HG03066 (cell line): ENCODE data around the gene AKT2.
"Not testable (repeated sequence)": the region's sequence is repeated elsewhere in the genome, so short reads cannot be mapped to it uniquely, and the experiment has no call there.

ENCODE experiments used
- ATAC-seq: cut with Tn5 transposase; IDR thresholded peaks from one replicate; pipeline ENCODE4 v1.9.1; 2021; ENCODE audit warnings: low read depth; ENCODE audit not compliant: unreplicated experiment

The AKT2 gene

DNA sequence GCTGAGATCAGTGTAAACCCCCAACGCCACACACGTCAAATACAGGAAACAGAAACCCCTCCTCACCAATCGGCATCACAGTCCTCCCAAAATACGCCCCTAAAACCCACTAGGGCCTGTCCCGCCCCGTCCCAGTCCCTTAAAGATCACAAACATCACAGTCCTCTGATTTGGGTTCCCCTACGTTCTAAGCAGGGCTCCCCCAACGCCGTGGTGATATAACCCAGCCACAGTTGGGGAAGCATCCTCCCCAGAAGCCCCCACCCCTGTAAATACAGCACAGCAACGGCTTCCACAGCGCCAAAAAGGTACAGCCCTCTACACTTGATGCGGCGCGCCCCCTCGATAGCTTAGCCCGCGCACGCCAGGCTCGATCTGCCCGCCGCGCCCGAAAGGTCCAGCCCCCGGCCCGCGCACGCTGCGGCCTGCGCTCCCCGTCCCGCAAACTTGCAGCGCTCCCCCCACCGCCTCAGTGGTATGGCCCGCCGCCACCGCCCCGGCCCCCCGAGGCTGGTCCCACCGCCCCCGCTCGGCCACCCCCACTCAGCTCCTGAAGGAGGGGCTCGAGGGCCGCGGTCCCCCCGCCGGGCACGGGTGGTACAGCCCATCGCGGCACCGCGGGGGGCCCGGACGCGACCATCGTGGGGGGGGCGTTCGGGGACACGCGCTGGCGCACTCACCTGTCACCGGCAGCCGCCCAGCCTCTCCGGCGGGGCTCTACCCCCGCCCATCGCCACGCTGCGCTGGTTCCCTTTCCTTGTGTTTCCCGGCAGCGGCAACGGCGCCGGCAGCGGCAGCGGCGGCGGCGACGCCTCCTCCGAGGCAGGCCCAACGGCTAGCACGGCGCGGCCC, at the start of gene AKT2:
Gene AKT2, minus strand, starts transcription at position 845 of the 852 bp plus-strand sequence. CDS start 20,078 bp downstream, outside the sequence.
- peak; percentile 11 for ATAC-seq

GRCh38 chr19:40333083-40333482, 47.9 kb upstream of the AKT2 start:
- not testable (repeated sequence) for ATAC-seq

GRCh38 chr19:40332669-40333068, 47.5 kb upstream of the AKT2 start:
- ATAC-seq = no peak

- ATAC-seq = no peak
Observed at GRCh38 chr19:40331052-40331451, 45.9 kb upstream of the AKT2 start.

DNA sequence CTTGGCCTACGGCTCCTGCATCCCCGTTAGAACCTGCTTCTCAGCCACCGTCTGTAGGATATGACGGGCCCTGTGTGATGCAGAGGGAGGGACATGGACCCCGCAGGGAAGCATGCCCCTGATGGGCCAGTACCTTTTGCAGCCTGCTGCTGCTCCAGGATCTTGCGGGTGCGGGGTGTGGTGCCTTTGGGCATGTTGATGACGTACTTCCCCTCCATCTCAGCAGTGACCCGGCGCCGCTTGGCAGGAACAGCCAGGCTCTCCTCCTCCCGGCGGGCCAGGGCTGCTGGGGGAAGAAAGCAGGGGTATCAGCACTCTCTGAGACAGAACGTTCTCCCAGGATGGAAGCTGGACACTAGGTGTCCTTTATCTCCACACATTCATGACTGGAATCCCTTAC, 41.1 kb upstream of the AKT2 start:
- no peak for ATAC-seq

DNA sequence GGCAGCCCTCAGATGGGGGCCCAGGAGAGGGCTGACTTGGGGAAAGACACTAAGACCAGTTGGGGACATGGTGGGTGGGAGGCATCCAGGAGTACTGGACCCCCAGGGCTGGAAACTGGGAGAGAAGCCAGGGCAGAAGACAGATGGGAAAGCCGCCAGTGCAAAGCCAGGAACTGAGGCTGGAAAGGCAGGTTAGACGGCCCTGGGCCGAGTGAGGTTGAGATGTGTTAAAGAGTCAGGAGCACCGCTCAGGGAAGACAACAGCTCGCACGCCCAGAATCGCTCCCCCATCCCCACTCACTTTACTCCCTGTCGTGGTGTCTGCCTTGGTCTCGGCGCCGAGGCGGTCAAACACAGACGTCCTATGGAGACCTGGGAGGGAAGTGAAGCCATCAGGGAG, 38.6 kb upstream of the AKT2 start:
- no peak for ATAC-seq

DNA sequence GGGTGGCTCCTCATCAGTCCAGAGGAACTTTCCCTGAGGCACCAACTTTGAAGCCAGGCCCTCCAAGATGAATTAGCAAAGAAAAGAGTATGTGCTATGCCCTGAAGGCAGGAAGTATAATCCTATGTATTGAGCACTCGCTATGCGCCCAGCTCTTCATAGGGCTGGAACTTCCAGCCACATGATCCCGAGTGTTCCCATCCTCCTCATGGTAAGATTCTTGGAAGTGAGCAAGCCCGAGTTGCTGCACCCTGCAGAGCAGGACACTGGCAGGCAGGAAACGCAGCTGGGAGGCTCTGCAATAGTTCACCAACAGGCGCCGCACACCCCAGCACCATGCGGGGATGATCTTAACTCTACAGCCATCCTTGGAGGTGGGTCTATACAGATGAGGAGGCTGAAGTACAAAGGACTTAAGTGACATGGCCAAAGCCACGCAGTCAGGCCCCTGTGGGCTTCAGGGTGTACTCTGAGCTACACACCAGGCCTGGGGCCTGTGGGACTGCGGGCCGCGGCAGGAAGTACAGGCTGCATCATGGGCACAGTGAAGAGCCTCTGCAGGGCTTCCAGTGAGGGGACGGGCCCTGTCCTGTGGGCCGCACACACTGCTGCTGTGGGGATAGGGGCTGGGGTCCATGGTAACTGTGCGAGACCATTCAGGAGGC, 37.9 kb upstream of the AKT2 start:
- no peak for ATAC-seq

DNA sequence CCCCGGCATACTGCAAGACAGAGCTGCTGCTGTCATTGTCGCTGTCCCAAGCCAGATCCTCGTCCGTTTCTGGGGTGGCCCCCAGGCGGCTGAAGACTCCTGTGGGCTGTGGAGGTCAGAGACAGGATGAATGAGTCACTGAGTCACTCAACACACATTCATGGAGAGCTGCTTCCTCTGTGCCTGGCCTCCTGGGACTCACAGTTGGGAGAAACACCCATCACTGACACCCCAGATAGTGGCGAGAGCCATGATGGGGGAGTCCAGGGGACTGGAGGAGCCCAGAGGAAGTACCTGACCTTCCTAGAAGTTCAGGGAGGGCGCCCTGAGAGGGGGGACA, 37.1 kb upstream of the AKT2 start:
- ATAC-seq = no peak

- no peak for ATAC-seq
Observed at GRCh38 chr19:40321566-40322270, 36.6 kb upstream of the AKT2 start.

DNA sequence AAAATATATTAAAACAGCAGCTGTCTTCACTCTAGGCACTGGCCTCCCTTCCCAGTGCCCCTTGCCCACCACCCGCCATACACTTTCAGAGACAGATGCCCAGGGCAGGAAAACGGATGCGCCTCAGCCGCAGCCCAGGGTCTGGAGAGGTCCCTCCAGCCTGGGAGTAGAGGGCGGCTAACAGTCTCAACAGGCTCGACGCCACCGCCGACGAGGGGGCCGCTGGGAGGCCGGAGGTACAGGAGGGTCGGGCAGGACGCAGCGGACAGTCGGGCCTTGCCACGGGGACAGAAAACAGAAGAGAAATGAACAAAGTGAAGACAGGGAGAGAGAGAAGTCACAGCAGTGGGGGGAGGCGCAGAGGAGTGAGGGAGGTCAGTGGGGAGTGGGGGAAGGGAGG, 35.9 kb upstream of the AKT2 start:
- no peak for ATAC-seq

DNA sequence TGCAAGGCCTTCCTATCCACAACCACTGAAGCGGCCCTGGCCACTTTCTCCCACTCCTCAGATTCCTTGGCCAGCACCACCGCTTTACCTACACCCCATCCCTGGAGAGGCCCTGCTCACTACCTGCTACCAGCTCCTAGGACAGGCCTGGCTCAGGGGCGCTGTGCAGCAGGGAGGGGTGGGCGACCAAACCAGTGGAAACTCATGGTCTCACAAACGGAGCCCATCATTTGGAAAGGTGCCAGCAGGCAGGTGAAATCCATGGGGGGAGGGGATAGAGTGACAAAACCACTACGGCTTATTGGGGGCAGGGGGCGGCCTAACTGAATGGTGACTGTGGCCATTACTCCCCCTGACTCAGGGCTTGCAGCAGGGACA, 35.4 kb upstream of the AKT2 start:
- ATAC-seq = no peak

GRCh38 chr19:40317338-40317737, 32.2 kb upstream of the AKT2 start:
- ATAC-seq = no peak

- no peak for ATAC-seq
Observed at GRCh38 chr19:40315812-40316470, 30.8 kb upstream of the AKT2 start.

- ATAC-seq = no peak
Observed at GRCh38 chr19:40314656-40315055, 29.5 kb upstream of the AKT2 start.

DNA sequence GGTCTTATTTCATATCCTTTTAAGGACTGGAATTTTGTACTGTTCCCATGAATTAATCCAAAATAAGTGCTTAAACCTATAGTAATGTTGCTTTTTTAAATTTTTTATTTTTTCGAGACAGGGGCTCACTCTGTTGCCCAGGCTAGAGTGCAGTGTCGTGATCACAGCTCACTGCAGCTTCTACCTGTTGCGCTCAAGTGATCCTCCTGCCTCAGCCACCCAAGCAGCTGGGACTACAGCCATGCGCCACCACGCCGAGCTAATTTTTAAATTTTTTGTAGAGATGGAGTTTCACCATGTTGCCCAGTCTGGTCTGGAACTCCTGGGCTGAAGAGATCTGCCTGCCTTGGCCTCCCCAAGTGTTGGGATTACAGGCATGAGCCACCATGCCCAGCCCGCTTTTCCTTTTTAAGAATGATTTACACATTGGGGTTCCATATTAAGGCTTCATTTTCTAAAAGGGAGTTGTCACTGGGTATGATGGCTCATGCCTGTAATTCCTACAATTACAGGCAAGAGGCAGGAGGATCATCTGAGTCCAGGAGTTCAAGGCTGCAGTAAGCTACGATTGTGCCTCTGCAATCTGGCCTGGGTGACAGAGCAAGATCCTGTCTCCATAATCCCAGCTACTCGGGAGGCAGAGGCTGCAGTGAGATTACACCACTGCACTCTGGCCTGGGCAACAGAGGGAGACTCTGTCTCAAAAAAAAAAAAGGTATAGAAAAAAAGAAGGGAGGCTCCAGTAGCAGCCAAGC, 28.3 kb upstream of the AKT2 start:
- ATAC-seq = no peak

GRCh38 chr19:40312533-40312932, 27.4 kb upstream of the AKT2 start:
- no peak for ATAC-seq

DNA sequence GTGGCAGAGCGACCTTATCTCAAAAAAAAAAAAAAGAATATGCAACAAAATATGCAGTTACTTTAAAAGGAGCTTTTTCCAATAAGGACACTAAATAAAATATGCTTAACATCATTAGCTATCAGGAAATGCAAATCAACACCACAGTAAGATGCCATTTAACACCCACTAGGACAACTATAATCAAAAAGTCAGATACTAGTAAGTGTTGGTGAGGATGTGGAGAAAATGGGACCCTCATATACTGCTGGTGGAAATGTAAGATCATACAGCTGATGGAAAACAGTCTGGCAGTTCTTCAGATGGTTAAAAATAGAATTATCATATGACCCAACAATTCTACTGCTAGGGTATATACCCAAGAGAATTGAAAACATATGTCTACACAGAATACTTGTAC, 24.5 kb upstream of the AKT2 start:
- ATAC-seq = no peak

- ATAC-seq = no peak
Observed at GRCh38 chr19:40305403-40305802, 20.3 kb upstream of the AKT2 start.

GRCh38 chr19:40304306-40304705, 19.2 kb upstream of the AKT2 start:
- no peak for ATAC-seq

GRCh38 chr19:40303765-40304164, 18.6 kb upstream of the AKT2 start:
- no peak for ATAC-seq
